ENCODE data around the gene EFCAB11. TPM values are rescaled to one million over a fixed set of nuclear protein-coding genes. Genes with fewer than 3 reads are reported as not detected.

Gene EFCAB11
- total RNA-seq, 4 donors from 2014 or later, result 4.4 to 8.5 (median 6.7) TPM

GRCh38 chr14:89973234-89973823 is 18.8 kb upstream of the EFCAB11 start:
- TF ChIP-seq CTCF (IDR thresholded peaks at IDR 0.05; ENCODE audit: low read depth), result no peak

- no peak for TF ChIP-seq CTCF (IDR thresholded peaks at IDR 0.05; ENCODE audit: low read depth)
Observed at GRCh38 chr14:89965839-89966238, 11.3 kb upstream of the EFCAB11 start.

GRCh38 chr14:89963288-89963978 is 8.9 kb upstream of the EFCAB11 start:
- TF ChIP-seq CTCF (IDR thresholded peaks at IDR 0.05; ENCODE audit: low read depth), result no peak

- TF ChIP-seq CTCF (IDR thresholded peaks at IDR 0.05; ENCODE audit: low read depth), result no peak
Observed at GRCh38 chr14:89960914-89961313, 6.4 kb upstream of the EFCAB11 start.

- no peak for TF ChIP-seq CTCF (IDR thresholded peaks at IDR 0.05; ENCODE audit: low read depth)
Observed at GRCh38 chr14:89959853-89960445, 5.4 kb upstream of the EFCAB11 start.

- TF ChIP-seq CTCF (IDR thresholded peaks at IDR 0.05; ENCODE audit: low read depth), result no peak
Observed at GRCh38 chr14:89958966-89959365, 4.4 kb upstream of the EFCAB11 start.

GRCh38 chr14:89957791-89958190 is 3.3 kb upstream of the EFCAB11 start:
- TF ChIP-seq CTCF (IDR thresholded peaks at IDR 0.05; ENCODE audit: low read depth), result no peak
